Measurements from ENCODE around the gene MRO. TPM values are rescaled to one million over a fixed set of nuclear protein-coding genes. Genes with fewer than 3 reads are reported as not detected.

MRO gene
- polyA plus RNA-seq, 1 experiment, result 0.06 TPM

- DNase-seq (ENCODE audit: low read depth, low spot score), result no peak
- ChIA-PET POLR2A (no interaction called here), CTCF (no interaction called here)
Measured at GRCh38 chr18:50775726-50776125, 44.1 kb downstream of the MRO start.

GRCh38 chr18:50775207-50775606 lies 44.6 kb downstream of the MRO start:
- Histone ChIP-seq H3K27me3 (ENCODE audit: control insufficient read depth, insufficient read depth, low read length) (no peaks in the 10 kb centered on the region), H3K27ac (ENCODE audit: low read depth, low read length) (no peak overlapping the region), H3K9me3 (ENCODE audit: control insufficient read depth, insufficient read depth, low read length) (no peaks in the 10 kb centered on the region), H3K4me3 (ENCODE audit: low read depth, low read length) (no peak overlapping the region)
- DNase-seq (ENCODE audit: low read depth, low spot score), result no peak
- ChIA-PET CTCF (no interaction called here), POLR2A (no interaction called here)
- TF ChIP-seq CTCF (IDR thresholded peaks at IDR 0.05; ENCODE audit: low read depth, low read length), result no peak

More at GRCh38 chr18:50775726-50776125, 44.1 kb downstream of the MRO start:
- no peak for TF ChIP-seq CTCF (IDR thresholded peaks at IDR 0.05; ENCODE audit: low read depth, low read length)
- Histone ChIP-seq H3K27me3 (ENCODE audit: control insufficient read depth, insufficient read depth, low read length) (no peaks in the 10 kb centered on the region), H3K27ac (ENCODE audit: low read depth, low read length) (no peak overlapping the region), H3K9me3 (ENCODE audit: control insufficient read depth, insufficient read depth, low read length) (no peaks in the 10 kb centered on the region), H3K4me3 (ENCODE audit: low read depth, low read length) (no peak overlapping the region)

GRCh38 chr18:50769463-50769862 lies 50.4 kb downstream of the MRO start:
- no peak for DNase-seq (ENCODE audit: low read depth, low spot score)
- Histone ChIP-seq H3K27me3 (ENCODE audit: control insufficient read depth, insufficient read depth, low read length) (no peaks in the 10 kb centered on the region), H3K9me3 (ENCODE audit: control insufficient read depth, insufficient read depth, low read length) (no peaks in the 10 kb centered on the region; the same call in 1 of the 2 replicates), H3K27ac (ENCODE audit: low read depth, low read length) (no peak overlapping the region), H3K4me3 (ENCODE audit: low read depth, low read length) (no peak overlapping the region)
- POLR2A ChIA-PET, result no interaction called here
- TF ChIP-seq CTCF (IDR thresholded peaks at IDR 0.05; ENCODE audit: low read depth, low read length), result no peak
- CTCF ChIA-PET, result no interaction called here

- Histone ChIP-seq H3K27me3 (ENCODE audit: control insufficient read depth, insufficient read depth, low read length) (no peaks in the 10 kb centered on the region), H3K27ac (ENCODE audit: low read depth, low read length) (no peak overlapping the region), H3K4me3 (ENCODE audit: low read depth, low read length) (no peak overlapping the region), H3K9me3 (ENCODE audit: control insufficient read depth, insufficient read depth, low read length) (no peaks in the 10 kb centered on the region)
- no peak for DNase-seq (ENCODE audit: low read depth, low spot score)
- CTCF ChIA-PET, result no interaction called here
- POLR2A ChIA-PET, result no interaction called here
- TF ChIP-seq CTCF (IDR thresholded peaks at IDR 0.05; ENCODE audit: low read depth, low read length), result no peak
Measured at GRCh38 chr18:50757358-50757757, 62.5 kb downstream of the MRO start.

GRCh38 chr18:50754297-50754696 lies 65.5 kb downstream of the MRO start:
- no peak overlapping the region for H3K4me3 ChIP-seq (ENCODE audit: low read depth, low read length)
- no peak for TF ChIP-seq CTCF (IDR thresholded peaks at IDR 0.05; ENCODE audit: low read depth, low read length)
- no peak for DNase-seq (ENCODE audit: low read depth, low spot score)
- H3K9me3 ChIP-seq (ENCODE audit: control insufficient read depth, insufficient read depth, low read length), result no peaks in the 10 kb centered on the region
- H3K27me3 ChIP-seq (ENCODE audit: control insufficient read depth, insufficient read depth, low read length), result no peaks in the 10 kb centered on the region
- ChIA-PET POLR2A (no interaction called here), CTCF (no interaction called here)
- no peak overlapping the region for H3K27ac ChIP-seq (ENCODE audit: low read depth, low read length)
